ENCODE results near the gene GNG7. TPM values are rescaled to one million over a fixed set of nuclear protein-coding genes. Genes with fewer than 3 reads are reported as not detected.

GNG7 gene
- total and polyA plus RNA-seq, 2 donors (not counting 3 experiments of a cell fraction or from before 2014, with no cell fraction given) = 0.29 to 0.84 TPM

- ChIA-PET POLR2A (no interaction called here), CTCF (no interaction called here)
- intact Hi-C loops (cut with micrococcal nuclease) = no loop called here
- no peak for FAIRE-seq
- H3K4me1 ChIP-seq (ENCODE audit: control insufficient read depth, extremely low read depth, insufficient read depth, low read length) = no peaks in the 10 kb centered on the region
- H3K9ac ChIP-seq (replicated peaks; ENCODE audit: extremely low read depth, insufficient read depth, low read length) = no peak overlapping the region
- H3K27ac ChIP-seq (ENCODE audit: insufficient read depth, low read depth, low read length) = no peak overlapping the region
- H3K9me3 ChIP-seq (replicated peaks; ENCODE audit: control insufficient read depth, insufficient read depth, low read length) = no peaks in the 10 kb centered on the region
- no peaks in the 10 kb centered on the region for H3K27me3 ChIP-seq (ENCODE audit: control insufficient read depth in 2 of 2, insufficient read depth in 2 of 2, low read length in 2 of 2)
- no peak overlapping the region for H3K4me3 ChIP-seq (replicated peaks in 1 of 3; ENCODE audit: insufficient read depth in 1 of 3, low read depth in 1 of 3, low read length in 3 of 3)
- H3K9me1 ChIP-seq (replicated peaks; ENCODE audit: control insufficient read depth, extremely low read depth, insufficient read depth, low read length) = no peaks in the 10 kb centered on the region
- no peak for DNase-seq (ENCODE audit: low read depth, low spot score)
- dilution Hi-C loops (cut with MboI; ENCODE audit: extremely low pct_ligation_motif_present, low sequenced_read_pairs) = no loop called here
- no peak overlapping the region for H2AFZ ChIP-seq (ENCODE audit: low read depth, low read length)
- no peaks in the 10 kb centered on the region for H4K20me1 ChIP-seq (replicated peaks; ENCODE audit: control insufficient read depth, extremely low read depth, insufficient read depth, low read length)
- no TSS peak for BruUV-seq (replicated peaks)
- no peaks in the 10 kb centered on the region for H3K36me3 ChIP-seq (ENCODE audit: control insufficient read depth in 2 of 2, extremely low read depth in 1 of 2, insufficient read depth in 2 of 2, low read length in 2 of 2)
- no peak overlapping the region for H3K4me2 ChIP-seq (ENCODE audit: insufficient read depth, low read length)
- TF ChIP-seq GATA2 (IDR thresholded peaks at IDR 0.05; ENCODE audit: insufficient read depth, insufficient read length, low read depth, low read length) (no peak), MYC (IDR thresholded peaks at IDR 0.05; ENCODE audit: low read depth, low read length) (no peak), CTCF (IDR thresholded peaks at IDR 0.05; ENCODE audit: extremely low read depth in 1 of 2, insufficient read depth in 1 of 2, low read depth in 1 of 2, low read length in 2 of 2) (no peak), EZH2 (IDR thresholded peaks at IDR 0.05; ENCODE audit: borderline replicate concordance, low read depth, low read length, severe bottlenecking) (no peak), JUN (IDR thresholded peaks at IDR 0.05; ENCODE audit: borderline replicate concordance, insufficient read depth, insufficient read length, low read depth) (no peak), MAX (IDR thresholded peaks at IDR 0.05; ENCODE audit: insufficient read depth, insufficient read length) (no peak), FOS (IDR thresholded peaks at IDR 0.05; ENCODE audit: borderline replicate concordance, insufficient read depth, low read length) (no peak)
- H3K79me2 ChIP-seq (ENCODE audit: control insufficient read depth, insufficient read depth, low read length) = no peaks in the 10 kb centered on the region
These were observed 190.9 kb downstream of the GNG7 start for GRCh38 chr19:2511570-2511969.

Data from endothelial cell of umbilical vein (primary cell).